GM13977 (cell line): ENCODE data around the gene GLIPR1.

Experiments
- DNase-seq: peaks from one replicate; pipeline ENCODE4 v3.0.0; 2012; ENCODE audit warnings: low spot score
- CTCF ChIP-seq: IDR thresholded peaks from 2 replicates; pipeline ENCODE4 v1.5.1; 2012; ENCODE audit warnings: mild to moderate bottlenecking, control low read depth; ENCODE audit not compliant: insufficient read depth; ENCODE audit errors: extremely low read depth, missing control alignments
- in situ Hi-C: fragments of 300-500 bp; cut with MboI; formaldehyde crosslinking; loops from one replicate; pipeline ENCODE4 v1.12.0; 2022; ENCODE audit warnings: low sequenced_read_pairs, low pct_unique_long_range_greater_than_20kb, mixed read lengths, inconsistent platforms; ENCODE audit not compliant: unreplicated experiment

The GLIPR1 gene

GRCh38 chr12:75529316-75529715 lies 48.8 kb downstream of the GLIPR1 start:
- in situ Hi-C loops = loop anchor here (25.0 kb wide), 2 partner anchors 808 to 1033 kb away; partner anchors contain the start of genes BBS10 and OSBPL8
- TF ChIP-seq CTCF = no peak
- DNase-seq = no peak

DNA sequence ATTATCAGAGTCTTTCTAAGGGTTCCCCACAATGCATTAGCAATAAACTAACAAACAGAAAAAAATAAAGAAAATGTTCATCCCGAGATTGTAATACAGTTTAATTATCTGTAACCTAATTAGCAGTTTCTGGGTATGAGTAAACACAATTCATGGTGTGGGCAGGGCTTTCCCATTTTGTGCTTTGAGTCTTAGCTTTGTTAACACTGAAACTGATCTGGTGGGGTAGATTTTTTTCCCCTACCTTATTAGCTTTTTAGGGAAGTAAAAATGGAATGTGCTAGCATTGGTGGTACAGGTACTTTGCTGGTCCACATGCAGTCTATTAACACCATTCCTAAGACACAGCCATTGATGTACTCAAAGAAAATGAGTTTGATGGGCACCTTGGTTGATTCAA lies 49.3 kb downstream of the GLIPR1 start:
- in situ Hi-C loops = loop anchor here (25.0 kb wide), 2 partner anchors 807 to 1032 kb away; partner anchors contain the start of genes BBS10 and OSBPL8
- no peak for DNase-seq
- TF ChIP-seq CTCF = no peak

DNA sequence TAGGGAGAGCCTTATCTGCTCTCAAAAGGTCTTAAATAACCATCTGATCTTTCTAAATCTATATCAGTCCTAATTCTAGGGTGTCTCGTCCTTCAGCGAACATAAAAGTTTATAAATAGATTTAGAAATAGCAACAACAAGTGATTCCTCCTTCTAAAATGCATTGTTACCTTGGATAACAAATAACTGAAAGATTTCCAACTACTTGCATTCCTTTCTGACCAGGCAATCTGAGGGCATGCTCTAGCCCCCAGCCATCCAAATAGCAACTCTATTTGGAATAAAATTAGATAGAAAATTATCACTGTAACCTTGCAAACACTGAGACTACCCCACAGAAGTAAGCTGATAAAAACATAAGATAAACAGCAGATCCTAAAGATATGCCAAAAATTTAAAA lies 52.7 kb downstream of the GLIPR1 start:
- in situ Hi-C loops = loop anchor here (25.0 kb wide), 2 partner anchors 804 to 1029 kb away; partner anchors contain the start of genes BBS10 and OSBPL8
- no peak for TF ChIP-seq CTCF
- no peak for DNase-seq

GRCh38 chr12:75539889-75540288 lies 59.3 kb downstream of the GLIPR1 start:
- no peak for DNase-seq
- TF ChIP-seq CTCF = no peak
- in situ Hi-C loops = loop anchor here (10.0 to 25.0 kb wide), 3 partner anchors 495 to 1022 kb away; partner anchors contain the start of genes BBS10, OSBPL8 and PHLDA1

DNA sequence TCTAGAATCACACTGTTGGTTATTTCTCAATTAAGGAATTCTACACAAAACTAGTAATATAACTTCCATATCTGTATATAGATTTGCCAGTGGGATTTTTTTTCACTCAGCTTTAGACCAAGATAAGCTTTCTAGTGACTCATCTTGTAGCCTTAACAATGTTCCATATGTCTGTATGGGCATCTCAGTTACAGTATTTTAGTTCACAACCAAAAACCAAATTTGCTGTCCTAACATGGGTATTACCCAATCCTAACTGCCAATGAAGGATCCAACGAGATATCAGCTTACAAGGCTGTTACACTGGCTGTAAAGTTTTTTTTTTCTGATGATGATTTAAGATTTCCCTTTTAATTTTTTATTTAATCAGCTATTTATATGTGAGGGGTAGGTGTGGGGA lies 62.4 kb downstream of the GLIPR1 start:
- DNase-seq = no peak
- in situ Hi-C loops = loop anchor here (10.0 to 25.0 kb wide), 3 partner anchors 492 to 1019 kb away; partner anchors contain the start of genes BBS10, OSBPL8 and PHLDA1
- no peak for TF ChIP-seq CTCF

- no peak for TF ChIP-seq CTCF
- no peak for DNase-seq
- in situ Hi-C loops = loop anchor here (10.0 to 25.0 kb wide), 3 partner anchors 491 to 1019 kb away; partner anchors contain the start of genes BBS10, OSBPL8 and PHLDA1
Measured at GRCh38 chr12:75543529-75543928, 63.0 kb downstream of the GLIPR1 start.

GRCh38 chr12:75545636-75546035 lies 65.1 kb downstream of the GLIPR1 start:
- in situ Hi-C loops = loop anchor here (10.0 to 25.0 kb wide), 3 partner anchors 489 to 1017 kb away; partner anchors contain the start of genes BBS10, OSBPL8 and PHLDA1
- no peak for TF ChIP-seq CTCF
- DNase-seq = no peak
